GM06990 (cell line): ENCODE data around the gene FAM83C.

Experiments
- DNase-seq: peaks from one replicate; pipeline ENCODE4 v3.0.0-alpha.2; 2011; ENCODE audit not compliant: insufficient read length; ENCODE audit errors: extremely low read depth
- H3K27me3 ChIP-seq: replicated peaks from 2 replicates; pipeline ENCODE4 v1.6.0; 2011; ENCODE audit warnings: low read length; ENCODE audit not compliant: control insufficient read depth, insufficient read depth
- H3K36me3 ChIP-seq: 2 replicates; pipeline ENCODE4 v1.5.1; 2011; ENCODE audit warnings: low read length; ENCODE audit not compliant: control insufficient read depth, insufficient read depth
- H3K4me3 ChIP-seq: replicated peaks from 2 replicates; pipeline ENCODE4 v1.5.1; 2011; ENCODE audit warnings: low read depth, mild to moderate bottlenecking, control low read depth, low read length
- TF ChIP-seq, protein P1 (sequence below): IDR thresholded peaks from 2 replicates; pipeline ENCODE4 v1.5.1; 2011; ENCODE audit warnings: low read length, control low read depth, mild to moderate bottlenecking, inconsistent platforms; ENCODE audit not compliant: insufficient read depth, poor library complexity, severe bottlenecking

FAM83C gene

GRCh38 chr20:35328095-35328685 lies 36.0 kb upstream of the FAM83C start:
- Histone ChIP-seq H3K4me3 (no peak overlapping the region), H3K27me3 (no peaks in the 10 kb centered on the region), H3K36me3 (peaks cover 1% of the 10 kb centered on the region)
- TF ChIP-seq, protein P1, sequence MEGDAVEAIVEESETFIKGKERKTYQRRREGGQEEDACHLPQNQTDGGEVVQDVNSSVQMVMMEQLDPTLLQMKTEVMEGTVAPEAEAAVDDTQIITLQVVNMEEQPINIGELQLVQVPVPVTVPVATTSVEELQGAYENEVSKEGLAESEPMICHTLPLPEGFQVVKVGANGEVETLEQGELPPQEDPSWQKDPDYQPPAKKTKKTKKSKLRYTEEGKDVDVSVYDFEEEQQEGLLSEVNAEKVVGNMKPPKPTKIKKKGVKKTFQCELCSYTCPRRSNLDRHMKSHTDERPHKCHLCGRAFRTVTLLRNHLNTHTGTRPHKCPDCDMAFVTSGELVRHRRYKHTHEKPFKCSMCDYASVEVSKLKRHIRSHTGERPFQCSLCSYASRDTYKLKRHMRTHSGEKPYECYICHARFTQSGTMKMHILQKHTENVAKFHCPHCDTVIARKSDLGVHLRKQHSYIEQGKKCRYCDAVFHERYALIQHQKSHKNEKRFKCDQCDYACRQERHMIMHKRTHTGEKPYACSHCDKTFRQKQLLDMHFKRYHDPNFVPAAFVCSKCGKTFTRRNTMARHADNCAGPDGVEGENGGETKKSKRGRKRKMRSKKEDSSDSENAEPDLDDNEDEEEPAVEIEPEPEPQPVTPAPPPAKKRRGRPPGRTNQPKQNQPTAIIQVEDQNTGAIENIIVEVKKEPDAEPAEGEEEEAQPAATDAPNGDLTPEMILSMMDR, result no peak
- DNase-seq, result no peak

DNA sequence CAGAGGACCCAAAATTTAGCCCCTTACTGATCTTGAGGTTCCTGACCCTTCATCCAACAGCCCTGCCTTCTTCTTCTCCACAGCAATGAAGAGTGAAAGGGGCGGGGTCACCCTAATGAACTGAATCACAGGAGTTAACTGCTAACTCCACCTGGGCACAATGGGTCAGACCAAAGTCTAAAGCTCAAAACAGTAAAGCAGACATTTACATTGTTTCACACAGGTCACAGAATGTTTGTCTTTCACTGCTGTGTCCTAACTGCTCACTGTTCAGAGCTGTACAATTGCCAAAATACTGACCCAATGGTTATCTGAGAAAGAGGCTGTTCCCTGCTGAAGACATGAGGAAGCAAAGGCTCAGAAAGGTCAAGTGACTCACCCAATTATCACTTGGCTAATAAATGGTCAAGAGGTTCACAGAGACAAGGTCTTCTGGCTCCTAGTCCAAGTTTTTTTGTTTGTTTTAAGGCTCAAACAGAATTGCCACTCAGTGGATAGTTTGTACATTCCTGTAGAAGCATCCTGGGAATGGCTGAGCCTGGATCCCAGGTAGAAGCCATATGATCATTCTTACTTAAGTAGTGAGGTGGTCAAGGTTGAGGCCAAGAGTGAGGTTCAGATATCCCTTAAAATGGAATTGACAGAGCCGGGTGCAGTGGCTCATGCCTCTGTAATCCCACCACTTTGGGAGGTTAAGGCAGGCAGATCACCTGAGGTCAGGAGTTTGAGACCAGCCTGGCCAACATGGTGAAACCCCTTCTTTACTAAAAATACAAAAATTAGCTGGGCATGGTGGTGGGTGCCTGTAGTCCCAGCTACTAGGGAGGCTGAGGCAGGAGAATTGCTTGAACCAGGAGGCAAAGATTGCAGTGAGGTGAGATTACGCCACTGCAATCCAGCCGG lies 35.1 kb upstream of the FAM83C start:
- DNase-seq, result no peak

DNA sequence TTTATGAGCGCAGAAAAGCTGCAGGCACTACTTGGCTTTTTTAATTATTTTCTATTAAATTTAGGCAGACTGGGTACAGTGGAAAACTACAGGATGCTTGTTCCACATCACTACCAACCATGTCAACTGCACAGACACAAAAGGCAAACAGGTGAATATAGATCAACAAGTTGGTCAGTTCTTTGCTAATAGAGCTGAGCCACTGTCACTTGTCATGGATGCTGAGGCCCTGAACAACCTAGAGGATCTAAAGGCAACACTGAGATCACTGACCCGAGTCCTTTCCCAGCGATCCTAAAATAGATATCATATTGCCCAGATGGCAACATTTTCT lies 34.5 kb upstream of the FAM83C start:
- TF ChIP-seq, protein P1, result no peak
- DNase-seq, result no peak
- H3K4me3 ChIP-seq, result no peak overlapping the region
- no peaks in the 10 kb centered on the region for H3K27me3 ChIP-seq
- H3K36me3 ChIP-seq, result peaks cover 1% of the 10 kb centered on the region

More for the DNA sequence above, 35.1 kb upstream of the FAM83C start:
- H3K27me3 ChIP-seq, result no peaks in the 10 kb centered on the region
- TF ChIP-seq, protein P1, result no peak
- no peak overlapping the region for H3K4me3 ChIP-seq
- peaks cover 1% of the 10 kb centered on the region for H3K36me3 ChIP-seq

DNA sequence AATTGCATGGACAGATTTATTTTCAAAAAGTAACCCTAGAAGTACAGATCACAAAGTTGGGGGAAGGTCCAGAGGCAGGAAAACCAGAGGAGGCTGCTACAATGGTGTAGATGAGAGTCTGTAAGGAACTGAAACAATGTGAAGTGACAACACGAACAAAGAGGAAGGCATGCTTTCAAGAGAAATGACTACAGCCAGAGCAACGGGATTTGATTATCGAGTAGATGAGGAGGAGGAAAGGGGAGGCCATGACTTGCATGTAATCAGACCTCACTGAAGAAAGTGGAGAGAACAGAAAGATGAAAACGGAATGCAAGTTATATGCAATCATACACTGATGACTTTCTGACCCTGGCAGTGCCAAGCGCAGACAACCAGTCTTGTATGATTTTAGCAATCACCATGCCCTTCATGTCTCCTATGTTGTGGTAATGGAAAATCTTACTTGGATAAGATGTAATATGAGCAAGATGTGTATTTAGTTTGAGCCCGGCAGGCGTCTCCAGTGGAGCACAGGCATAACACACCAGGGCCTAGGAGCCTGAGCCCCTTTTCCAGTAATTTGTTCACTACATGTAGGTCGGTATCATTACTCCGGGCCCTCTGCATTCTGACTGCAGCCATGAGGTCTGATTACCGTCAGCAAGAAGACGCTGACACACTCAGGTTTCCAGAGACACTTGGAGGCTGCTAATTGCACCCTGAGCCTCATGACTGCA lies 34.0 kb upstream of the FAM83C start:
- Histone ChIP-seq H3K4me3 (no peak overlapping the region), H3K27me3 (no peaks in the 10 kb centered on the region), H3K36me3 (peaks cover 1% of the 10 kb centered on the region)
- TF ChIP-seq, protein P1, result no peak
- no peak for DNase-seq

GRCh38 chr20:35325401-35325800 lies 33.2 kb upstream of the FAM83C start:
- DNase-seq, result no peak
- H3K4me3 ChIP-seq, result no peak overlapping the region
- TF ChIP-seq, protein P1, result no peak
- no peaks in the 10 kb centered on the region for H3K27me3 ChIP-seq
- H3K36me3 ChIP-seq, result no peaks in the 10 kb centered on the region; the same call in none of the 2 replicates
